ENCODE data around the gene FAM241B.

FAM241B gene, protein sequence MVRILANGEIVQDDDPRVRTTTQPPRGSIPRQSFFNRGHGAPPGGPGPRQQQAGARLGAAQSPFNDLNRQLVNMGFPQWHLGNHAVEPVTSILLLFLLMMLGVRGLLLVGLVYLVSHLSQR

GRCh38 chr10:69629897-69630650 lies at the start of gene FAM241B:
FAM241B (plus strand) TSS chr10:69630247; CDS start chr10:69631744, 1,497 bp downstream.
- DNase-seq = peak; percentile 64

- DNase-seq = no peak
These were observed 49.6 kb upstream of the FAM241B start for GRCh38 chr10:69580435-69580834.

- no peak for DNase-seq
These were observed 46.9 kb upstream of the FAM241B start for GRCh38 chr10:69583106-69583505.

- DNase-seq = no peak
These were observed 45.4 kb upstream of the FAM241B start for GRCh38 chr10:69584624-69585023.

- DNase-seq = no peak
These were observed 41.7 kb upstream of the FAM241B start for GRCh38 chr10:69588358-69588757.

- DNase-seq = no peak
These were observed 29.2 kb upstream of the FAM241B start for GRCh38 chr10:69600761-69601330.

- DNase-seq = no peak
These were observed 21.0 kb upstream of the FAM241B start for GRCh38 chr10:69609077-69609476.

GRCh38 chr10:69612760-69613159 lies 17.3 kb upstream of the FAM241B start:
- DNase-seq = no peak

DNA sequence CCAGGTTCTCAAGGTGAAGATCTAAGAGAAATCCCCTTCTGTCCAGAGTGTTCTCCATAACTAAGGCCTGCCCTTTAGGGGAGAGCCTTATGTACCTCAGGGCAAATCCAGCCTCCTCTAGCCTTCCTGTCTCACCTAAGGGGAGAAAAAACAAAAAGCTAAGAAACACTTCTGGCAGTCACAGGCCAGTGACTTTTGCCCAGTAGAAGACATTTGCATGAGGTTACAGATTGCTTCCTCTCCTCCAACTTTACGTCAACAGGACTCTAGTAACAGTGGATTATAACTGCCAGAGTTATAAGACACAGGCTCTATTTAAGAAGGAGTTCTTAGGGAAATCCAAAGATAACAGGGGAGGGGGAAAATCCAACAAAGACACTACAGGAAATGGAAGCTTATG lies 15.9 kb upstream of the FAM241B start:
- DNase-seq = no peak

DNA sequence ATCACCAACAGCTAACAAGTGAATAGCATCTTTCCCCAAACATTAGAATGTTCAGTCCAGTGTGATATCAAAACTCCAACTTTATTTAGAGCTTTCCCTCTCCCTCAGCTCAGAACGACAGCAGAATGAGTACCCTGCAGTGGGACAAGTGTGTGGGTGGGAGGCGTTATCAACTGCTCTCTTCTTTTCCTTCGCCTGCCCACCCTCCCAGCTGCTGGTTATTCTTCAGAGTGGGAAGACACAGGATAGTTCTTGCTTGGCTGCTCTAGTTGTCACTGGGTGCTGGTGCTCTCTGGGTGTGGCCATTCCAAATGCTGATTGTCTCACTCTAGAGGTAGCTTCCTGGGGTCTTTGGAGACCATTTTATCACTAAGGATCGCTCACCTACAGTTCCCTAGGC lies 13.7 kb upstream of the FAM241B start:
- no peak for DNase-seq

- DNase-seq = no peak
These were observed 11.3 kb upstream of the FAM241B start for GRCh38 chr10:69618746-69619145.

DNA sequence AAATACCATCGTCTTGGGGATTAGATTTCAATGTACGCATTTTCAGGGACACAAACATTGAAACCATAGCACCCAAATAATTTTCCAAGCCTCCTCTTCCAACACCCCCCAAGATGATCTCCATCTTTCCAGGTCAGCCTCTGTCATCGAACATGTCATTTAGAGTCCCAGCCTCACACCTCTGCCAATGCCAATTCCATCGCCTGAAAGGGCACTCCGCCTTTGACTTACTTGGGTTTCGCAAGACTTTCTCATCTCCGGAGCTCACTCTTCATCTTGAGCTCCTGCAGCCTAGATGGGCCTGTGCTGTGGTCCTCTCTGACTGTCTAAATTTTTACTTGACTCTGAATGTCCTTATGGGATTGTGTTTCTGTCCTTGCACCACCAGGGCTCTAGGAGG lies 10.4 kb upstream of the FAM241B start:
- DNase-seq = no peak

DNA sequence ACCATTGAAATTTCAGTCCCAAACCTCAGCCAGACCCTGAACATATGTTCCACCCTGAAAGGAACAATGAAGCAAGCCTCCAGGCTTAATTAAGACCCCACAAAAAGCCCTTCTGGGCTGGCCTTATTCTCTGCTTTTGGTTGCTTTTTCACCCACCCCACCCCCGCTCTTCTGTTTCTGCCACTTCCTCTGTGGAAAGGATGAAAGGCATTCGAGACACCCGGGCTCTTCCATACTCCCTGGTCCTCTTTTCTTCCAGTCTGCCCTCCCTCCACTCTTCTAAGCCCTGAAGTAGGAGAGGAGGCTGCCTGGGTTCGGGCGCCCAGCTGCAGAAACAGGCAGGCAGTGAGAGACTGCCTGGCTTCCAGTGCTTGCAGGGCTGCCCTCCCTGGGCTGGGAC lies 9.4 kb upstream of the FAM241B start:
- no peak for DNase-seq

DNA sequence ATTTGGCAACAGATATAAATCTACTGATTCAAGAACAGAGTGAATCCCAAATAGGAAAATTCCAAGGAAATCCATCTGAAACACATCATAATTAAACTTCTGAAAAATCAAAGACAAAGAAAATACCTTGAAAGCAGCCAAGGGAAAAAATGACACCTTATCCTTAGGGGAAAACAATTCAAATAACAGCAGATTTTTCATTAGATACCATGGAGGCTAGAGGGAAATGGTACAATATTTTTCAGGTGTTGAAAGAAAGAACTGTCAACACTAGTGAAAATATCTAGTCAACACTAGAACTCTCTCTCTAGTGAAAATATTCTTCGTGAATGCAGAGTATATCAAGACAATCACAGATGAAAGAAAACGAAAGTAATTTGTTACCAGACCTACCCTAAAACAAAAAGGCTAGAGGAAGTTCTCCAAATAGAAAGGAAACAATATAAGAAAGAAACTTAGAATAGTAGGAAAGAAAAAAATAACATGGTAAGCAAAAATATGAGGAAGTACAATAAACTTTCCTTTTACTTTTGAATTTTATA lies 5.7 kb upstream of the FAM241B start:
- no peak for DNase-seq

DNA sequence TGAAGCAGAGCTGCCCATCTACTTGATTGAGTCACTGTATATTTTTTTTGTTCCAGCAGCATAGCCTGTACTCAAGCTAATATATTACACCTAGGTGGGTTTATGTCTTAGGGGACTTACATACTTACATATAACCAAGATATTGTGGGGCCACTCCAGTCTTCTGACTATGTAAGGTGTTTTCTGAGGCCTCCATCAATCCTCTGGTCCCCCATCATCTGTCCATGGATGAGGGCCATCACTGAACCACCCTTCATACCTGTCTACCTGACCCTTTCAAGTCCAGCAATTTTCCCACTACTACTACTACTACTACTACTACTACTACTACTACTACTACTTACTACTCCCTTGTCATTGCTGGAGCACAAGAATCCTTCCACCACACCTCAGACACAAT lies 3.2 kb upstream of the FAM241B start:
- no peak for DNase-seq

DNA sequence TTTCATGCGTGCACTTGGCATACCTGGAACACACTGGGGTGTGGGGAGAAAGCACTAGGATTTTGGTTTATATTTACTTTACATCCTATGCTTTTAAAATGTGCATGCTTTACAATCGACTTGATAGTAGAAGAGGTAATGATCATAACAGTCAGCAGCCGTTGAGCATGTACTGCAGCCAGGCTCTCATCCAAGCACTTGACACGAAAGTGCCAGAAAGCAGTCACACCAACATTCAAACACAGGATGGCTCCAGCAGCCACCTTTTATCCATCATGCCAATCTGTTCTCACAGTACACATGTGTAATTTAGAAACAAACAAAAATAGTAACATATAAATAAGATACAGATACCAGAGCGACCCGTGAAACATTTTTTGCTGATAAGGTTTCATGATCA lies 1.2 kb upstream of the FAM241B start:
- peak; percentile 24 for DNase-seq

- DNase-seq = no peak
These were observed 539 bp upstream of the FAM241B start for GRCh38 chr10:69629519-69629896.

GRCh38 chr10:69630651-69631400 lies 779 bp downstream of the FAM241B start:
- peak; percentile 11 for DNase-seq

DNA sequence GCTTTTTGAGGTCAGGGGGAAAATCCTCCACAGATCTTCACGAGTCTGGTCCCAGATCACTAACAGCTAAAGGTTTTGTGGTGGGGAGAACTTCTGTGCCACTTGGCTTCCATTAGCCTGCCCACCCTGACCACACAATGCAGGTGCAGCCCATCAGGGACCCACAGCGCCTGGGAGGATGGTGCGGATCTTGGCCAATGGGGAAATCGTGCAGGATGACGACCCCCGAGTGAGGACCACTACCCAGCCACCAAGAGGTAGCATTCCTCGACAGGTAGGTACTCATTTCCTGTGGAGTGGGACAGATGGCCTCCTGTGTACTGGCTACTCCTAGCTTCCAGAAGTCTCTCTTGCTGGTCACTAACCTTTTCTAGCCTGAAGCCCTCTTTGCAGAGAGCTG lies 1.5 kb downstream of the FAM241B start:
- DNase-seq = no peak

GRCh38 chr10:69632516-69633199 lies 2.6 kb downstream of the FAM241B start:
- DNase-seq = no peak

GRCh38 chr10:69633673-69634635 lies 3.9 kb downstream of the FAM241B start:
- no peak for DNase-seq

All from NCI-H510A treated with DMSO at 0.1 percent for 48 hours (cell line).